Keratinocyte (primary cell): ENCODE data around the gene ADAMTS13. TPM values are rescaled to one million over a fixed set of nuclear protein-coding genes. Genes with fewer than 3 reads are reported as not detected.
"Not testable (repeated sequence)": the region's sequence is repeated elsewhere in the genome, so short reads cannot be mapped to it uniquely, and the experiment has no call there.

Source experiments
- DNase-seq: peaks from one replicate; pipeline ENCODE4 v3.0.0-alpha.2; 2011; ENCODE audit warnings: low read depth, missing footprints, low spot score
- FAIRE-seq: peaks from 2 replicates; lab custom pipeline; 2011; peaks lifted over from hg19 to GRCh38; lab: Jason Lieb, UNC
- H2AFZ ChIP-seq: 2 replicates; pipeline ENCODE4 v1.6.0; 2012; ENCODE audit warnings: low read length, control low read depth, inconsistent platforms; ENCODE audit not compliant: control insufficient read depth
- H3K27ac ChIP-seq: 2 replicates; pipeline ENCODE4 v1.5.1; 2011; ENCODE audit warnings: low read length; ENCODE audit not compliant: control insufficient read depth, insufficient read depth
- H3K27me3 ChIP-seq: 3 replicates; pipeline ENCODE4 v1.6.0; 2011; ENCODE audit warnings: low read length; ENCODE audit not compliant: control insufficient read depth, insufficient read depth; ENCODE audit errors: extremely low read depth
- H3K36me3 ChIP-seq, 2 experiments: 2 replicates in 1 of 2; 3 replicates in 1 of 2; pipeline ENCODE4 v1.5.1; 2011; ENCODE audit warnings: low read length in 2 of 2, mild to moderate bottlenecking in 1 of 2; ENCODE audit not compliant: control insufficient read depth in 2 of 2, insufficient read depth in 2 of 2; ENCODE audit errors: extremely low read depth in 1 of 2
- H3K4me1 ChIP-seq: 3 replicates; pipeline ENCODE4 v1.5.1; 2011; ENCODE audit warnings: low read length; ENCODE audit not compliant: control insufficient read depth, insufficient read depth; ENCODE audit errors: extremely low read depth
- H3K4me2 ChIP-seq: 3 replicates; pipeline ENCODE4 v1.6.0; 2011; ENCODE audit warnings: low read depth, low read length; ENCODE audit not compliant: control insufficient read depth, insufficient read depth; ENCODE audit errors: extremely low read depth
- H3K4me3 ChIP-seq, 3 experiments: fragments of 200-600 bp in 1 of 3; sonication (generic) in 1 of 3; 2 replicates in 2 of 3; 3 replicates in 1 of 3; pipeline ENCODE4 v1.5.1; 2011 to 2016; ENCODE audit warnings: low read length in 3 of 3, mild to moderate bottlenecking in 3 of 3, control low read depth in 2 of 3, inconsistent platforms in 1 of 3, low read depth in 1 of 3, mixed read lengths in 1 of 3, mixed run types in 1 of 3, moderate library complexity in 1 of 3; ENCODE audit not compliant: control insufficient read depth in 2 of 3, insufficient read depth in 2 of 3; ENCODE audit errors: extremely low read depth in 1 of 3
- H3K79me2 ChIP-seq: 2 replicates; pipeline ENCODE4 v1.6.0; 2012; ENCODE audit warnings: low read length; ENCODE audit not compliant: control insufficient read depth, insufficient read depth
- H3K9ac ChIP-seq: 3 replicates; pipeline ENCODE4 v1.6.0; 2011; ENCODE audit warnings: low read length; ENCODE audit not compliant: control insufficient read depth, insufficient read depth; ENCODE audit errors: extremely low read depth
- H3K9me1 ChIP-seq: 3 replicates; pipeline ENCODE4 v1.6.0; 2011; ENCODE audit warnings: low read length; ENCODE audit not compliant: control insufficient read depth, insufficient read depth; ENCODE audit errors: extremely low read depth
- H3K9me3 ChIP-seq: 2 replicates; pipeline ENCODE4 v1.5.1; 2012; ENCODE audit warnings: low read depth, low read length; ENCODE audit not compliant: control insufficient read depth
- H4K20me1 ChIP-seq: 3 replicates; pipeline ENCODE4 v1.6.0; 2011; ENCODE audit warnings: low read length; ENCODE audit not compliant: control insufficient read depth, insufficient read depth; ENCODE audit errors: extremely low read depth
- CTCF ChIP-seq, 3 experiments: IDR thresholded peaks in 1 of 3; conservative IDR thresholded peaks in 1 of 3; optimal IDR thresholded peaks in 1 of 3; 2 replicates in 2 of 3; 3 replicates in 1 of 3; pipeline versions ENCODE3 to v1.5.1; 2011; ENCODE audit warnings: low read length in 3 of 3, mild to moderate bottlenecking in 3 of 3, moderate library complexity in 2 of 3, control low read depth in 1 of 3, inconsistent platforms in 1 of 3; ENCODE audit not compliant: insufficient read depth in 2 of 3; ENCODE audit errors: extremely low read depth in 1 of 3
- EZH2 ChIP-seq: IDR thresholded peaks from one replicate; pipeline ENCODE4 v1.6.1; 2012; ENCODE audit warnings: inconsistent platforms, mild to moderate bottlenecking, low read length, moderate library complexity
- dilution Hi-C: fragments of 300-500 bp; cut with MboI; formaldehyde crosslinking; loops from one replicate; pipeline ENCODE4 v1.7.0; 2020; ENCODE audit warnings: low sequenced_read_pairs; ENCODE audit not compliant: extremely low pct_ligation_motif_present
- polyA plus RNA-seq, 5 experiments: library from polyadenylated mRNA; depleted of rRNA in 3 of 5; stranded (reverse) in 3 of 5; stranded (forward) in 1 of 5; unstranded in 1 of 5; fragments of >200 nt; gene quantifications; 1 replicate in 1 of 5; 2 replicates in 3 of 5; 3 replicates in 1 of 5; pipeline versions ENCODE4 v1.2.1 to v1.2.3, GENCODE V29; 2011 to 2012; ENCODE audit warnings: missing spikeins in 2 of 5, low read depth in 1 of 5, low replicate concordance in 1 of 5

Gene ADAMTS13
- polyA plus RNA-seq, 1 donor (not counting 4 experiments of a cell fraction or from before 2014, with no cell fraction given) = 1.1 TPM

- Histone ChIP-seq H2AFZ (no peak overlapping the region), H3K9me3 (no peaks in the 10 kb centered on the region), H3K9ac (no peak overlapping the region), H3K27ac (no peak overlapping the region), H3K36me3 (no peaks in the 10 kb centered on the region), H3K4me1 (peaks cover 9% of the 10 kb centered on the region), H3K4me2 (no peak overlapping the region), H4K20me1 (no peaks in the 10 kb centered on the region), H3K27me3 (peaks cover 13% of the 10 kb centered on the region), H3K9me1 (no peaks in the 10 kb centered on the region), H3K79me2 (no peaks in the 10 kb centered on the region), H3K4me3 (no peak overlapping the region)
- FAIRE-seq (no peak), DNase-seq (no peak)
- dilution Hi-C loops = no loop called here
- no peak for TF ChIP-seq CTCF (optimal IDR thresholded peaks at IDR 0.05 in 1 of 3, IDR thresholded peaks at IDR 0.05 in 1 of 3, conservative IDR thresholded peaks at IDR 0.05 in 1 of 3; ENCODE audit: extremely low read depth in 1 of 3, insufficient read depth in 2 of 3, low read length in 3 of 3)
- no peak for TF ChIP-seq EZH2
Measured at GRCh38 chr9:133390713-133391112, 31.5 kb upstream of the ADAMTS13 start.

GRCh38 chr9:133391449-133391848, 30.7 kb upstream of the ADAMTS13 start:
- H3K4me3 ChIP-seq, H2AFZ ChIP-seq, H3K9me3 ChIP-seq, H3K36me3 ChIP-seq, H3K79me2 ChIP-seq, FAIRE-seq, H3K9ac ChIP-seq, H3K4me1 ChIP-seq, H3K9me1 ChIP-seq, H4K20me1 ChIP-seq, dilution Hi-C loops, H3K4me2 ChIP-seq, H3K27ac ChIP-seq, DNase-seq: not testable (repeated sequence)
- H3K27me3 ChIP-seq = peaks cover 15% of the 10 kb centered on the region

GRCh38 chr9:133392308-133392707, 29.9 kb upstream of the ADAMTS13 start:
- dilution Hi-C loops, H2AFZ ChIP-seq, FAIRE-seq: not testable (repeated sequence)

More at GRCh38 chr9:133392308-133392707, 29.9 kb upstream of the ADAMTS13 start:
- not testable (repeated sequence) for H3K79me2 ChIP-seq, DNase-seq, H3K9me3 ChIP-seq, H4K20me1 ChIP-seq, H3K4me2 ChIP-seq, H3K9me1 ChIP-seq, H3K4me3 ChIP-seq, H3K9ac ChIP-seq, H3K27ac ChIP-seq, H3K36me3 ChIP-seq, H3K4me1 ChIP-seq
- H3K27me3 ChIP-seq = peaks cover 15% of the 10 kb centered on the region
